HepG2 (cell line): ENCODE results near the gene SLC39A1. TPM values are rescaled to one million over a fixed set of nuclear protein-coding genes. Genes with fewer than 3 reads are reported as not detected.
A peak's percentile ranks its signal among the peaks of the same experiment; 100 is the strongest.

Experiments
- CREM ChIP-seq, 2 experiments: sonication (generic) in 1 of 2; formaldehyde crosslinking in 1 of 2; IDR thresholded peaks; 2 replicates each; pipeline versions ENCODE4 v1.4.0 to v1.6.1; 2016 to 2020; ENCODE audit warnings: antibody characterized with exemption in 1 of 2, mild to moderate bottlenecking in 1 of 2, missing genetic modification reagents in 1 of 2
- EED ChIP-seq: sonication (generic); formaldehyde crosslinking; IDR thresholded peaks from 2 replicates; pipeline ENCODE4 v1.5.0; 2020; ENCODE audit warnings: mild to moderate bottlenecking, missing genetic modification reagents
- EP300 ChIP-seq, 3 experiments: sonication (generic) in 1 of 3; formaldehyde crosslinking in 1 of 3; IDR thresholded peaks; 2 replicates each; pipeline versions ENCODE4 v1.5.1 to v1.6.1; 2011 to 2020; ENCODE audit warnings: low read depth in 2 of 3, low read length in 2 of 3, borderline replicate concordance in 1 of 3, improper control_type of control experiment in 1 of 3, mild to moderate bottlenecking in 1 of 3, missing genetic modification reagents in 1 of 3, moderate library complexity in 1 of 3
- FOSL2 ChIP-seq: sonication (generic); formaldehyde crosslinking; IDR thresholded peaks from 2 replicates; pipeline ENCODE4 v1.4.0; 2020; ENCODE audit warnings: missing genetic modification reagents
- KAT7 ChIP-seq: IDR thresholded peaks from 2 replicates; pipeline ENCODE4 v1.6.1; 2018; ENCODE audit warnings: borderline replicate concordance, missing compliant biosample characterization
- MZF1 ChIP-seq: sonication (generic); formaldehyde crosslinking; IDR thresholded peaks from 2 replicates; pipeline ENCODE4 v1.8.1; 2023; ENCODE audit warnings: mild to moderate bottlenecking, missing genetic modification reagents, borderline replicate concordance
- POLR2AphosphoS2 ChIP-seq: IDR thresholded peaks from 2 replicates; pipeline ENCODE4 v1.6.1; 2011; ENCODE audit warnings: low read depth, low read length, improper control_type of control experiment
- TBP ChIP-seq: sonication (generic); formaldehyde crosslinking; IDR thresholded peaks from 2 replicates; pipeline ENCODE4 v1.5.0; 2020; ENCODE audit warnings: missing genetic modification reagents
- ZNF17 ChIP-seq: sonication (generic); formaldehyde crosslinking; IDR thresholded peaks from 2 replicates; pipeline ENCODE4 v1.5.0; 2020; ENCODE audit warnings: mild to moderate bottlenecking, missing genetic modification reagents
- ZNF563 ChIP-seq: sonication (generic); formaldehyde crosslinking; IDR thresholded peaks from 2 replicates; pipeline ENCODE4 v1.8.0; 2022; ENCODE audit warnings: mild to moderate bottlenecking, moderate library complexity, missing genetic modification reagents
- ZNF607 ChIP-seq: sonication (generic); formaldehyde crosslinking; IDR thresholded peaks from 2 replicates; pipeline ENCODE4 v1.5.1; 2020; ENCODE audit warnings: missing genetic modification reagents, mild to moderate bottlenecking, borderline replicate concordance
- ZNF615 ChIP-seq: sonication (generic); formaldehyde crosslinking; IDR thresholded peaks from 2 replicates; pipeline ENCODE4 v1.5.0; 2020; ENCODE audit warnings: mild to moderate bottlenecking, missing genetic modification reagents, borderline replicate concordance
- polyA plus RNA-seq, 8 experiments: library from polyadenylated mRNA; depleted of rRNA in 3 of 8; stranded (reverse) in 7 of 8; unstranded in 1 of 8; fragments of >200 nt; fragmentation: Illumina TruSeq in 4 of 8; extraction: Trizol in 4 of 8; gene quantifications; 2 replicates each; pipeline versions ENCODE4 v1.2.1 to v1.2.3, GENCODE V29; 2011 to 2016; ENCODE audit warnings: low read depth in 4 of 8, missing spikeins in 1 of 8, mixed read lengths in 1 of 8; ENCODE audit not compliant: insufficient read depth in 1 of 8
- total RNA-seq, 5 experiments: library from RNA; depleted of rRNA; stranded (reverse); fragments of >200 nt; fragmentation: Illumina TruSeq; extraction: Trizol; gene quantifications; 2 replicates each; pipeline ENCODE4 v1.2.3, GENCODE V29; 2016; ENCODE audit warnings: low read depth in 1 of 5
- TF ChIP-seq, protein P1 (sequence below): sonication (generic); formaldehyde crosslinking; IDR thresholded peaks from 2 replicates; pipeline ENCODE4 v1.5.1; 2020; ENCODE audit warnings: missing genetic modification reagents, mild to moderate bottlenecking, borderline replicate concordance
- TF ChIP-seq, protein P2 (sequence below): sonication (generic); formaldehyde crosslinking; IDR thresholded peaks from 2 replicates; pipeline ENCODE4 v1.5.0; 2020; ENCODE audit warnings: missing genetic modification reagents, mild to moderate bottlenecking, borderline replicate concordance
- TF ChIP-seq, protein P3 (sequence below): sonication (generic); formaldehyde crosslinking; conservative IDR thresholded peaks from 2 replicates; pipeline ENCODE4 v1.5.0; 2020; ENCODE audit warnings: missing genetic modification reagents
- TF ChIP-seq, protein P4 (sequence below): sonication (generic); formaldehyde crosslinking; IDR thresholded peaks from 2 replicates; pipeline ENCODE4 v1.8.0; 2022; ENCODE audit warnings: mild to moderate bottlenecking, missing genetic modification reagents, borderline replicate concordance
- TF ChIP-seq, protein P5 (sequence below): sonication (generic); formaldehyde crosslinking; IDR thresholded peaks from 2 replicates; pipeline ENCODE4 v1.4.0; 2020; ENCODE audit warnings: missing genetic modification reagents, borderline replicate concordance
- TF ChIP-seq, protein P6 (sequence below): IDR thresholded peaks from 2 replicates; pipeline ENCODE4 v1.6.1; 2016
- TF ChIP-seq, protein P7 (sequence below): sonication (generic); formaldehyde crosslinking; IDR thresholded peaks from 2 replicates; pipeline ENCODE4 v1.4.0; 2020; ENCODE audit warnings: mild to moderate bottlenecking, missing genetic modification reagents
- TF ChIP-seq, protein P8 (sequence below): IDR thresholded peaks from 2 replicates; pipeline ENCODE4 v1.6.1; 2016; ENCODE audit warnings: mild to moderate bottlenecking, missing biosample characterization, missing genetic modification reagents

SLC39A1 gene
- total and polyA plus RNA-seq, 2 of the 13 experiments (the other 11 are each of a cell fraction or from before 2014, with no cell fraction given), result 71.2 to 78.4 TPM

DNA sequence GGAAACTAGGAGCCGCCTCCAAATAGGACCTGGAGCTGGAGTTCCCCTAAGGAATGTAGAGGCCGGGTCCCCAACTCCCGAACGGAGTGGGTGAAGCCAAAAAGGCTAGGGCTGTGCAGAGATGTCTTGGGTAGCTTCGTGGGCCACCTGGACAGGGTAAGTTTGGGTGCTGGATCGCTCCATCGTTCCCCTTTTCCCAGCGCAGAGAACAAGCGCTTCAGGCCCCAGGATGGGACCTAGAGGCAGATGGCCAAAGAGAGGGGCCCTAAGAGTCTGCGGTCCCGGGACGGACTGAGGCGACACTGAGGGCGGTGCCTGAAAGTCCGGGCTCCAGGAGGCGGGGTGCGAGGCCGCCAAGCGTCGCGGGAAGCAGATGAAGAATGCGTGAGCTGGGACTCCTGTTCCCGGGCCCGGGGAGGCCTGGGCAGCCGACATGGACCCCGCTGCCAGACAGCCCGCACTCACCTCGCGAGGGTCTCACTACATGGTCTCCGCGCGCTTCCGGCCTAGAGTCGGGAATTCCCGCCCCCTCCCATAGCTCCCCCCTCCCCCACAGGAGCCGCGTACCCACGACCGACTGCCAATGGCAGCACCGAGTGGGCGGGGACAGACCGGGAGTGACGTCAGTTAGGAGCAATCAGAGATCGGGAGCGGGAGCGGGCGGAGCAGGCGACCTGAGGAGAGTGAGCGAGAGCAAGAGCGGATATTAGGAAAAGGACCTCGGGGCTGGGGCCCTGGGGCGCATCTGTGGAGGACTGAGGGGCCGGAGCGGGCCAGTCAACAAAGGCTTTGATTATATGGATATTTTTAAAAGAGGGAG lies at the start of gene SLC39A1 (continued):
- TF ChIP-seq CREM (IDR thresholded peaks at IDR 0.05), result peak; percentile 83
- no peak for TF ChIP-seq CREM (CRISPR knock-in tag; IDR thresholded peaks at IDR 0.05)
- no peak for TF ChIP-seq TBP (CRISPR knock-in tag)
- TF ChIP-seq, protein P1, sequence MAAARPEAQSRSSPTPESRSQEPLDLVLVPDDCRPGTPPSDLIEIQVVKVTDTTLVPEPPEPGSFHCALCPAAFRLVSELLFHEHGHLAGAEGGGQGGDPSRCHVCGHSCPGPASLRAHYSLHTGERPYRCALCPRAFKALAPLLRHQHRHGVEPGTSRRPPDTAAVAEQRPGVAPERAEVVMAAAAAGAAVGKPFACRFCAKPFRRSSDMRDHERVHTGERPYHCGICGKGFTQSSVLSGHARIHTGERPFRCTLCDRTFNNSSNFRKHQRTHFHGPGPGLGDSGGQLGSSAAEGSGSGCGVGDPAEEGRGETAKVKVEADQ, result no peak
- TF ChIP-seq, protein P2, sequence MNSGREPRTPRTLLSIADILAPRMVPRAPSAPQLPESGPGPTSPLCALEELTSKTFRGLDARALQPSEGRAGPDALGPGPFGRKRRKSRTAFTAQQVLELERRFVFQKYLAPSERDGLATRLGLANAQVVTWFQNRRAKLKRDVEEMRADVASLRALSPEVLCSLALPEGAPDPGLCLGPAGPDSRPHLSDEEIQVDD (CRISPR knock-in tag), result no peak
- no peak for TF ChIP-seq EP300 (IDR thresholded peaks at IDR 0.05; ENCODE audit: low read depth in 2 of 2, low read length in 2 of 2)
- no peak for TF ChIP-seq EP300 (CRISPR knock-in tag; IDR thresholded peaks at IDR 0.05; ENCODE audit: borderline replicate concordance)
- peak; percentile 60; the same call in 1 of the 2 replicates for TF ChIP-seq ZNF607 (CRISPR knock-in tag)
- TF ChIP-seq ZNF615 (CRISPR knock-in tag), result no peak
- TF ChIP-seq KAT7 (CRISPR knock-in tag), result no peak
- TF ChIP-seq, protein P3, sequence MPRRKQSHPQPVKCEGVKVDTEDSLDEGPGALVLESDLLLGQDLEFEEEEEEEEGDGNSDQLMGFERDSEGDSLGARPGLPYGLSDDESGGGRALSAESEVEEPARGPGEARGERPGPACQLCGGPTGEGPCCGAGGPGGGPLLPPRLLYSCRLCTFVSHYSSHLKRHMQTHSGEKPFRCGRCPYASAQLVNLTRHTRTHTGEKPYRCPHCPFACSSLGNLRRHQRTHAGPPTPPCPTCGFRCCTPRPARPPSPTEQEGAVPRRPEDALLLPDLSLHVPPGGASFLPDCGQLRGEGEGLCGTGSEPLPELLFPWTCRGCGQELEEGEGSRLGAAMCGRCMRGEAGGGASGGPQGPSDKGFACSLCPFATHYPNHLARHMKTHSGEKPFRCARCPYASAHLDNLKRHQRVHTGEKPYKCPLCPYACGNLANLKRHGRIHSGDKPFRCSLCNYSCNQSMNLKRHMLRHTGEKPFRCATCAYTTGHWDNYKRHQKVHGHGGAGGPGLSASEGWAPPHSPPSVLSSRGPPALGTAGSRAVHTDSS (CRISPR knock-in tag), result no peak
- TF ChIP-seq, protein P4, sequence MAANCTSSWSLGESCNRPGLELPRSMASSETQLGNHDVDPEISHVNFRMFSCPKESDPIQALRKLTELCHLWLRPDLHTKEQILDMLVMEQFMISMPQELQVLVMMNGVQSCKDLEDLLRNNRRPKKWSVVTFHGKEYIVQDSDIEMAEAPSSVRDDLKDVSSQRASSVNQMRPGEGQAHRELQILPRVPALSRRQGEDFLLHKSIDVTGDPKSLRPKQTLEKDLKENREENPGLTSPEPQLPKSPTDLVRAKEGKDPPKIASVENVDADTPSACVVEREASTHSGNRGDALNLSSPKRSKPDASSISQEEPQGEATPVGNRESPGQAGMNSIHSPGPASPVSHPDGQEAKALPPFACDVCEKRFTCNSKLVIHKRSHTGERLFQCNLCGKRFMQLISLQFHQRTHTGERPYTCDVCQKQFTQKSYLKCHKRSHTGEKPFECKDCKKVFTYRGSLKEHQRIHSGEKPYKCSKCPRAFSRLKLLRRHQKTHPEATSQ (CRISPR knock-in tag), result no peak
- no peak for TF ChIP-seq POLR2AphosphoS2
- TF ChIP-seq ZNF17 (CRISPR knock-in tag), result no peak
- TF ChIP-seq, protein P5, sequence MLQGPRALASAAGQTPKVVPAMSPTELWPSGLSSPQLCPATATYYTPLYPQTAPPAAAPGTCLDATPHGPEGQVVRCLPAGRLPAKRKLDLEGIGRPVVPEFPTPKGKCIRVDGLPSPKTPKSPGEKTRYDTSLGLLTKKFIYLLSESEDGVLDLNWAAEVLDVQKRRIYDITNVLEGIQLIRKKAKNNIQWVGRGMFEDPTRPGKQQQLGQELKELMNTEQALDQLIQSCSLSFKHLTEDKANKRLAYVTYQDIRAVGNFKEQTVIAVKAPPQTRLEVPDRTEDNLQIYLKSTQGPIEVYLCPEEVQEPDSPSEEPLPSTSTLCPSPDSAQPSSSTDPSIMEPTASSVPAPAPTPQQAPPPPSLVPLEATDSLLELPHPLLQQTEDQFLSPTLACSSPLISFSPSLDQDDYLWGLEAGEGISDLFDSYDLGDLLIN (CRISPR knock-in tag), result no peak
- no peak for TF ChIP-seq FOSL2 (CRISPR knock-in tag)
- no peak for TF ChIP-seq EED (CRISPR knock-in tag)
- TF ChIP-seq, protein P6, sequence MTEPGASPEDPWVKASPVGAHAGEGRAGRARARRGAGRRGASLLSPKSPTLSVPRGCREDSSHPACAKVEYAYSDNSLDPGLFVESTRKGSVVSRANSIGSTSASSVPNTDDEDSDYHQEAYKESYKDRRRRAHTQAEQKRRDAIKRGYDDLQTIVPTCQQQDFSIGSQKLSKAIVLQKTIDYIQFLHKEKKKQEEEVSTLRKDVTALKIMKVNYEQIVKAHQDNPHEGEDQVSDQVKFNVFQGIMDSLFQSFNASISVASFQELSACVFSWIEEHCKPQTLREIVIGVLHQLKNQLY (CRISPR knock-in tag), result no peak
- TF ChIP-seq, protein P7, sequence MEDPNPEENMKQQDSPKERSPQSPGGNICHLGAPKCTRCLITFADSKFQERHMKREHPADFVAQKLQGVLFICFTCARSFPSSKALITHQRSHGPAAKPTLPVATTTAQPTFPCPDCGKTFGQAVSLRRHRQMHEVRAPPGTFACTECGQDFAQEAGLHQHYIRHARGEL, result no peak
- no peak for TF ChIP-seq MZF1
- TF ChIP-seq, protein P8, sequence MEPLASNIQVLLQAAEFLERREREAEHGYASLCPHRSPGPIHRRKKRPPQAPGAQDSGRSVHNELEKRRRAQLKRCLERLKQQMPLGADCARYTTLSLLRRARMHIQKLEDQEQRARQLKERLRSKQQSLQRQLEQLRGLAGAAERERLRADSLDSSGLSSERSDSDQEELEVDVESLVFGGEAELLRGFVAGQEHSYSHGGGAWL (CRISPR knock-in tag), result peak; percentile 22; the same call in 1 of the 2 replicates
- TF ChIP-seq ZNF563 (CRISPR knock-in tag), result 0 out of 2 replicates have a peak, but pooled peaks have one; percentile 25
